Neural progenitor cell (in vitro differentiated cells): ENCODE results near the gene HAUS8. TPM values are rescaled to one million over a fixed set of nuclear protein-coding genes. Genes with fewer than 3 reads are reported as not detected.

Experiments
- DNase-seq: peaks from one replicate; pipeline ENCODE4 v3.0.0-alpha.2; 2016; ENCODE audit warnings: low spot score
- H2AFZ ChIP-seq: fragments of 200-600 bp; sonication (generic); replicated peaks from 2 replicates; pipeline ENCODE4 v1.6.1; 2016; ENCODE audit warnings: antibody characterized with exemption
- H3F3A ChIP-seq: fragments of 200-600 bp; sonication (generic); 2 replicates; pipeline ENCODE4 v1.6.1; 2016; ENCODE audit warnings: antibody characterized with exemption, low read depth
- H3K27ac ChIP-seq: fragments of 200-600 bp; sonication (generic); 2 replicates; pipeline ENCODE4 v1.5.1; 2016; ENCODE audit warnings: mild to moderate bottlenecking
- H3K27me3 ChIP-seq: fragments of 200-600 bp; sonication (generic); 2 replicates; pipeline ENCODE4 v1.6.1; 2016; ENCODE audit warnings: mild to moderate bottlenecking, moderate library complexity
- H3K36me3 ChIP-seq: fragments of 200-600 bp; sonication (generic); 2 replicates; pipeline ENCODE4 v1.5.1; 2016
- H3K4me1 ChIP-seq: fragments of 200-600 bp; sonication (generic); 2 replicates; pipeline ENCODE4 v1.6.1; 2016; ENCODE audit warnings: mixed run types
- H3K4me2 ChIP-seq: fragments of 200-600 bp; sonication (generic); 2 replicates; pipeline ENCODE4 v1.6.1; 2016
- H3K4me3 ChIP-seq: fragments of 200-600 bp; sonication (generic); 2 replicates; pipeline ENCODE4 v1.5.1; 2016
- H3K79me2 ChIP-seq: fragments of 200-600 bp; sonication (generic); 2 replicates; pipeline ENCODE4 v1.6.1; 2016; ENCODE audit warnings: low read depth
- H3K9ac ChIP-seq: fragments of 200-600 bp; sonication (generic); 2 replicates; pipeline ENCODE4 v1.6.1; 2016
- H3K9me3 ChIP-seq: fragments of 200-600 bp; sonication (generic); 2 replicates; pipeline ENCODE4 v1.5.1; 2016; ENCODE audit warnings: low read depth
- H4K20me1 ChIP-seq: fragments of 200-600 bp; sonication (generic); 2 replicates; pipeline ENCODE4 v1.6.1; 2016; ENCODE audit warnings: low read depth
- H3K27ac Mint-ChIP-seq: 3 replicates; pipeline ENCODE4 v1.8.0; 2021; ENCODE audit warnings: mixed read lengths
- H3K27me3 Mint-ChIP-seq: 2 replicates; pipeline ENCODE4 v1.8.0; 2022; ENCODE audit warnings: low read depth, mild to moderate bottlenecking, inconsistent platforms, moderate library complexity, mixed read lengths; ENCODE audit not compliant: insufficient read depth
- H3K36me3 Mint-ChIP-seq: 3 replicates; pipeline ENCODE4 v1.8.0; 2021; ENCODE audit warnings: mixed read lengths
- H3K4me1 Mint-ChIP-seq: 3 replicates; pipeline ENCODE4 v1.8.0; 2021; ENCODE audit warnings: mixed read lengths
- H3K4me3 Mint-ChIP-seq: 3 replicates; pipeline ENCODE4 v1.8.0; 2021; ENCODE audit warnings: mild to moderate bottlenecking, moderate library complexity, mixed read lengths
- H3K9me3 Mint-ChIP-seq: 3 replicates; pipeline ENCODE4 v1.8.0; 2020; ENCODE audit warnings: mixed read lengths
- CTCF ChIP-seq: fragments of 200-600 bp; sonication (generic); IDR thresholded peaks from 2 replicates; pipeline ENCODE4 v1.5.1; 2017; ENCODE audit warnings: antibody characterized with exemption, mild to moderate bottlenecking
- EZH2 ChIP-seq: fragments of 200-600 bp; sonication (generic); IDR thresholded peaks from 2 replicates; pipeline ENCODE4 v1.6.1; 2017; ENCODE audit warnings: antibody characterized with exemption, mild to moderate bottlenecking, moderate library complexity
- EZH2phosphoT487 ChIP-seq: fragments of 200-600 bp; sonication (generic); IDR thresholded peaks from 2 replicates; pipeline ENCODE4 v1.6.1; 2017; ENCODE audit warnings: antibody characterized with exemption
- total RNA-seq: library from RNA; depleted of rRNA; stranded (reverse); fragments of >200 nt; gene quantifications from 2 replicates; pipeline ENCODE4 v1.2.3, GENCODE V29; 2015; ENCODE audit warnings: low replicate concordance

HAUS8 gene
- total RNA-seq, 1 donor from 2014 or later: 15.6 TPM

- no peak for DNase-seq
- no peak overlapping the region for H3K4me3 Mint-ChIP-seq
- no peaks in the 10 kb centered on the region for H3K9me3 ChIP-seq
- H3K9ac ChIP-seq: no peak overlapping the region
- peaks cover 41% of the 10 kb centered on the region for H3K4me1 Mint-ChIP-seq
- peaks cover 16% of the 10 kb centered on the region for H3K4me1 ChIP-seq
- no peaks in the 10 kb centered on the region for H3K36me3 ChIP-seq
- H3K79me2 ChIP-seq: peaks cover 50% of the 10 kb centered on the region
- H3K36me3 Mint-ChIP-seq: peaks cover 6% of the 10 kb centered on the region
- TF ChIP-seq CTCF (no peak), EZH2phosphoT487 (no peak), EZH2 (no peak)
- H3K27me3 Mint-ChIP-seq: peaks cover 5% of the 10 kb centered on the region
- no peak overlapping the region for H3K4me3 ChIP-seq
- no peaks in the 10 kb centered on the region for H3K9me3 Mint-ChIP-seq
- peaks cover 17% of the 10 kb centered on the region for H3F3A ChIP-seq
- no peak overlapping the region for H2AFZ ChIP-seq
- peaks cover 73% of the 10 kb centered on the region for H4K20me1 ChIP-seq
- H3K27ac ChIP-seq: no peak overlapping the region
- no peak overlapping the region for H3K4me2 ChIP-seq
- peaks cover 4% of the 10 kb centered on the region for H3K27me3 ChIP-seq
- peak overlapping the region; percentile 58 for H3K27ac Mint-ChIP-seq
Observed at GRCh38 chr19:17081672-17082630, 6.7 kb upstream of the HAUS8 start.

GRCh38 chr19:17080440-17080801 is 5.2 kb upstream of the HAUS8 start:
- no peak for TF ChIP-seq CTCF
- TF ChIP-seq EZH2phosphoT487: no peak
- H3K79me2 ChIP-seq: peaks cover 59% of the 10 kb centered on the region
- no peak overlapping the region for H3K27ac ChIP-seq
- Mint-ChIP-seq H3K9me3 (no peaks in the 10 kb centered on the region), H3K27me3 (peaks cover 4% of the 10 kb centered on the region), H3K27ac (peak overlapping the region; percentile 97), H3K4me1 (peaks cover 43% of the 10 kb centered on the region), H3K36me3 (peaks cover 4% of the 10 kb centered on the region), H3K4me3 (peak overlapping the region; percentile 79)
- peaks cover 79% of the 10 kb centered on the region for H4K20me1 ChIP-seq
- no peak overlapping the region for H3K4me3 ChIP-seq
- H3K9ac ChIP-seq: no peak overlapping the region
- no peaks in the 10 kb centered on the region for H3K9me3 ChIP-seq
- H3K4me1 ChIP-seq: peaks cover 21% of the 10 kb centered on the region
- peaks cover 8% of the 10 kb centered on the region for H3K27me3 ChIP-seq
- H3K4me2 ChIP-seq: peak overlapping the region; percentile 65
- H3K36me3 ChIP-seq: no peaks in the 10 kb centered on the region
- no peak for DNase-seq
- H3F3A ChIP-seq: peaks cover 17% of the 10 kb centered on the region
- no peak overlapping the region for H2AFZ ChIP-seq

- H3K9me3 Mint-ChIP-seq: no peaks in the 10 kb centered on the region
- peaks cover 43% of the 10 kb centered on the region for H3K4me1 Mint-ChIP-seq
- Histone ChIP-seq H3K4me3 (peak overlapping the region; percentile 15), H3K9me3 (no peaks in the 10 kb centered on the region), H3K36me3 (no peaks in the 10 kb centered on the region), H3K4me2 (peak overlapping the region; percentile 65), H3F3A (peaks cover 17% of the 10 kb centered on the region), H3K27me3 (peaks cover 8% of the 10 kb centered on the region), H3K9ac (no peak overlapping the region), H3K79me2 (peaks cover 60% of the 10 kb centered on the region), H3K4me1 (peaks cover 21% of the 10 kb centered on the region), H3K27ac (no peak overlapping the region), H4K20me1 (peaks cover 79% of the 10 kb centered on the region), H2AFZ (no peak overlapping the region)
- peaks cover 4% of the 10 kb centered on the region for H3K27me3 Mint-ChIP-seq
- DNase-seq: peak; percentile 85
- H3K4me3 Mint-ChIP-seq: peak overlapping the region; percentile 79
- H3K36me3 Mint-ChIP-seq: peaks cover 4% of the 10 kb centered on the region
- H3K27ac Mint-ChIP-seq: peak overlapping the region; percentile 97
- TF ChIP-seq CTCF (no peak), EZH2phosphoT487 (no peak), EZH2 (no peak)
Observed at GRCh38 chr19:17079710-17080439, 4.6 kb upstream of the HAUS8 start.
